A549 (cell line): Measurements from ENCODE around the gene UNC5C.

Experiments
- HOXA7 ChIP-seq: fragments of 250-450 bp; sonication (Bioruptor Pico); IDR thresholded peaks from 2 replicates; pipeline ENCODE4 v1.5.0; 2020; ENCODE audit warnings: mild to moderate bottlenecking, moderate library complexity
- KDM5A ChIP-seq: fragments of 200-600 bp; sonication (generic); IDR thresholded peaks from 2 replicates; pipeline ENCODE4 v1.6.1; 2016; ENCODE audit warnings: antibody characterized with exemption, mild to moderate bottlenecking
- POLR2A ChIP-seq: IDR thresholded peaks from 2 replicates; pipeline ENCODE4 v1.6.1; 2012; ENCODE audit warnings: mild to moderate bottlenecking, low read length

- no peak for TF ChIP-seq POLR2A
- TF ChIP-seq KDM5A: no peak
- TF ChIP-seq HOXA7: no peak
These were observed 392.9 kb downstream of the UNC5C start for GRCh38 chr4:95155759-95156451.
